ENCODE measurements around the gene MYCBP2. TPM values are rescaled to one million over a fixed set of nuclear protein-coding genes. Genes with fewer than 3 reads are reported as not detected.

MYCBP2 gene
- total and polyA plus RNA-seq, 10 donors: 55.2 to 251 (median 200) TPM

DNA sequence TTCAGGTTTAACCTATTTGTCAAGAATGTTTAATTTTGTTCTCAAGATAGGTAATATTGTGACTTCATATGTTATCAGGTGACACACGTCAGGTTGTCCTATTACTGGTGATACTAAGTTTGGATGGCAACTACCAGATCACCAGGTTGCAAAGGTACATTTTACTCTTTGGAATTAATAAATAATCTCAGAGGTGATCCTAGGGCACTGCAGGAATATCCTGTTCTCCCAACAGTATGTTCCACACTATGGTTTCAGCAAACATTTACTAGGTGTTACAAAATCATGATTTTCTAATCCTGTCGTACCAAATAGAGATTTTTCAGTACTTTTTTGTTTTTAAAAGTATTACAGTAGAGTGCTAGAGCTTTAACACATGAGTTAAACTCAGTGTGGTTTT lies 29.3 kb upstream of the MYCBP2 start:
- intact Hi-C loops (cut with DNase I; ENCODE audit: low total_unique reads): no loop called here
- no peaks in the 10 kb centered on the region for H3K27me3 ChIP-seq (replicated peaks in 1 of 7)
- WGBS, 5 donors: 70 to 91% (median 88%) methylated on average over 2 of the region's 2 CpGs

DNA sequence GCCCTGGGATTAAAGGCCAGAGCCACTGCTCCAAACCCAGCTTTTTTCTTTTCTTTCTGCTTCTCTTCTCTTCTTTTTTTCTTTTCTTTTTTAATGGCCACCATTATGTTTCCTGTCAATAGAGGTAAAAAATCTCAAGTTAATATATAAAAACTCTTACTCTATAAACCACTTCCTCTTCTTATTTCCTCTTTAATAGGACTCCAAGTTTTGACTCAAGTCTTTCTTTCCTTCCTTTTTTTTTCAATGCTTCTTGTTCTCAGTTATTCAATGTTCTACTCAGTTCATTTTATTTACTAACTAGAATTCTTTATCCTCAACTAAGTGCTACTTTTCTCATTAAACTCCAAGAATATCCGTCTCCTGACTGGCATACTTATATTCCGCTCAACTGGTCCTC lies 27.1 kb upstream of the MYCBP2 start:
- H3K9me3 ChIP-seq: no peaks in the 10 kb centered on the region
- H3K4me3 ChIP-seq: no peak overlapping the region
- peaks cover 9 to 40% (median 18%) of the 10 kb centered on the region in 6 donors for H3K4me1 ChIP-seq
- 52 to 78% (median 70%) methylated on average over 2 of the region's 2 CpGs for WGBS, 5 donors
- intact Hi-C loops (cut with DNase I; ENCODE audit: low total_unique reads): no loop called here
- no peaks in the 10 kb centered on the region for H3K36me3 ChIP-seq
- H3K27me3 ChIP-seq (replicated peaks in 1 of 7): no peaks in the 10 kb centered on the region
- TF ChIP-seq POLR2AphosphoS5 (IDR thresholded peaks at IDR 0.05) (no peak), POLR2A (IDR thresholded peaks at IDR 0.05) (no peak)
- TF ChIP-seq, protein P1, sequence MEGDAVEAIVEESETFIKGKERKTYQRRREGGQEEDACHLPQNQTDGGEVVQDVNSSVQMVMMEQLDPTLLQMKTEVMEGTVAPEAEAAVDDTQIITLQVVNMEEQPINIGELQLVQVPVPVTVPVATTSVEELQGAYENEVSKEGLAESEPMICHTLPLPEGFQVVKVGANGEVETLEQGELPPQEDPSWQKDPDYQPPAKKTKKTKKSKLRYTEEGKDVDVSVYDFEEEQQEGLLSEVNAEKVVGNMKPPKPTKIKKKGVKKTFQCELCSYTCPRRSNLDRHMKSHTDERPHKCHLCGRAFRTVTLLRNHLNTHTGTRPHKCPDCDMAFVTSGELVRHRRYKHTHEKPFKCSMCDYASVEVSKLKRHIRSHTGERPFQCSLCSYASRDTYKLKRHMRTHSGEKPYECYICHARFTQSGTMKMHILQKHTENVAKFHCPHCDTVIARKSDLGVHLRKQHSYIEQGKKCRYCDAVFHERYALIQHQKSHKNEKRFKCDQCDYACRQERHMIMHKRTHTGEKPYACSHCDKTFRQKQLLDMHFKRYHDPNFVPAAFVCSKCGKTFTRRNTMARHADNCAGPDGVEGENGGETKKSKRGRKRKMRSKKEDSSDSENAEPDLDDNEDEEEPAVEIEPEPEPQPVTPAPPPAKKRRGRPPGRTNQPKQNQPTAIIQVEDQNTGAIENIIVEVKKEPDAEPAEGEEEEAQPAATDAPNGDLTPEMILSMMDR (IDR thresholded peaks at IDR 0.05 in 8 of 11, conservative IDR thresholded peaks at IDR 0.05 in 3 of 11): no peak
- peak overlapping the region in 7 of 8 donors; percentile 51 to 83 (median 76) for H3K27ac ChIP-seq
- no peak for DNase-seq

More for the DNA sequence above, 29.3 kb upstream of the MYCBP2 start:
- peaks cover 9 to 43% (median 15%) of the 10 kb centered on the region in 6 donors for H3K4me1 ChIP-seq
- no peaks in the 10 kb centered on the region for H3K9me3 ChIP-seq
- H3K4me3 ChIP-seq: no peak overlapping the region
- no peaks in the 10 kb centered on the region for H3K36me3 ChIP-seq
- H3K27ac ChIP-seq: no peak overlapping the region
- TF ChIP-seq POLR2AphosphoS5 (IDR thresholded peaks at IDR 0.05) (no peak), POLR2A (IDR thresholded peaks at IDR 0.05) (no peak)
- TF ChIP-seq, protein P1 (IDR thresholded peaks at IDR 0.05 in 8 of 11, conservative IDR thresholded peaks at IDR 0.05 in 3 of 11): no peak
- no peak for DNase-seq

DNA sequence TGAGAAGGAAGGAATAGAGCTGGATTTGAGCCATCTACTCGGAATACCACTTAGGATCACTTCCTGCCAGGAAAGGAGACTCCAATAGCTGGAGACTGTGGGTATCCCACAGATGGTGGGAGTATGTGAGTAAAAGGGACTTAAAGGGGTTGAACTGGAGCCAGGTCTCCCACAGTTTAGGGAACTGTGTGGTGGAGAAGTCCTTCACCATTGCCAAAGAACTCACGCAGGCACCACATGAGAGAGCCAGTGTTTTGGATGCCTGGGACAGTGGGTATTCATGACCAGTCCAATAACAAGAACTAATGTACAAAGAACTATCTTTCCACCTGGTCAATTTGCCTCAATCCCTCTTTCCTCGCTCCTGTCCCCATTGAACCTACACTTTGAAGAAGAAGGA lies 24.4 kb upstream of the MYCBP2 start:
- 60 to 71% (median 60%) methylated on average over 3 of the region's 3 CpGs for WGBS, 5 donors

DNA sequence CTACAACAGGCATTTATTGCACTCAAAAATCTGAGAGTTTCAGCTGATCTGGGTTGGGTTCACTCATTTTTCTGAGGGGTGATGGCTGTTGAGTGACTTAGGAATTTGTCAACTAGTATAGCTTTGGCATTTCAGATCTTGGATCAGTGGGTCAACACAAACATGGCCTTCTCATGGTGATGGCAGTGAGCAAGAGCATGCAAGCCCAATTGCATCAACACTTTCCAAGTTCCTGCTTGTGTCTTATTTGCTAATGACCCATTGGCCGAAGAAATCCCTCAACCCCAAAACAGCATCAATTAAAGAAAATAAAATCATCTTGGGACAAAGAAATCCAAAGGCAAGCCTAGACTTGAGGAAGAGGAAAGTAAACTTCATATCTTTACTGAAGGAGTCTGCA lies 23.9 kb upstream of the MYCBP2 start:
- intact Hi-C loops (cut with DNase I; ENCODE audit: low total_unique reads): no loop called here
- Histone ChIP-seq H3K9me3 (no peaks in the 10 kb centered on the region), H3K27ac (peak overlapping the region in 1 of 8 donors; percentile 35), H3K4me3 (no peak overlapping the region), H3K36me3 (no peaks in the 10 kb centered on the region), H3K4me1 (peaks cover 9 to 43% (median 23%) of the 10 kb centered on the region in 6 donors), H3K27me3 (replicated peaks in 1 of 7) (no peaks in the 10 kb centered on the region)
- no peak for DNase-seq
- 57 to 88% (median 79%) methylated on average over 1 of the region's 1 CpG for WGBS, 5 donors
- no peak for TF ChIP-seq POLR2A (IDR thresholded peaks at IDR 0.05)
- TF ChIP-seq POLR2AphosphoS5 (IDR thresholded peaks at IDR 0.05): no peak
- TF ChIP-seq, protein P1 (IDR thresholded peaks at IDR 0.05 in 8 of 11, conservative IDR thresholded peaks at IDR 0.05 in 3 of 11): no peak

More for the DNA sequence above, 24.4 kb upstream of the MYCBP2 start:
- peaks cover 9 to 38% (median 20%) of the 10 kb centered on the region in 6 donors for H3K4me1 ChIP-seq
- H3K27ac ChIP-seq: peak overlapping the region in 1 of 8 donors; percentile 35
- DNase-seq: no peak
- no peak overlapping the region for H3K4me3 ChIP-seq
- H3K27me3 ChIP-seq (replicated peaks in 1 of 7): no peaks in the 10 kb centered on the region
- TF ChIP-seq POLR2AphosphoS5 (IDR thresholded peaks at IDR 0.05) (no peak), POLR2A (IDR thresholded peaks at IDR 0.05) (no peak)
- TF ChIP-seq, protein P1 (IDR thresholded peaks at IDR 0.05 in 8 of 11, conservative IDR thresholded peaks at IDR 0.05 in 3 of 11): no peak
- intact Hi-C loops (cut with DNase I; ENCODE audit: low total_unique reads): no loop called here
- H3K36me3 ChIP-seq: no peaks in the 10 kb centered on the region
- H3K9me3 ChIP-seq: no peaks in the 10 kb centered on the region
